Stimulated activated naive CD8-positive, alpha-beta T cell treated with anti-CD3 and anti-CD28 coated beads, Interleukin-15, Interleukin-2, amounts not matched to agents 100 U/mL and 50 U/mL, for 24 hours (primary cell): Measurements from ENCODE around the gene CFAP58.
A peak's percentile ranks its signal among the peaks of the same experiment; 100 is the strongest.

Experiments used
- ATAC-seq: fragments of 150-1000 bp; cut with Tn5 transposase; one replicate; pipeline ENCODE4 v1.10.0; 2021
- DNase-seq: peaks from one replicate; pipeline ENCODE4 v3.0.0; 2021

CFAP58 gene

GRCh38 chr10:104483582-104483981 is 129.9 kb downstream of the CFAP58 start:
- peak; percentile 18 for DNase-seq
- ATAC-seq = no peak

- DNase-seq = no peak
- ATAC-seq = no peak
Measured at GRCh38 chr10:104485632-104486031, 132.0 kb downstream of the CFAP58 start.

GRCh38 chr10:104486803-104487202 is 133.2 kb downstream of the CFAP58 start:
- ATAC-seq (no peak), DNase-seq (no peak)

- DNase-seq (no peak), ATAC-seq (no peak)
Measured at GRCh38 chr10:104487794-104488438, 134.3 kb downstream of the CFAP58 start.

GRCh38 chr10:104488439-104488832 is 134.8 kb downstream of the CFAP58 start:
- ATAC-seq = no peak
- DNase-seq = no peak

GRCh38 chr10:104492329-104492940 is 138.8 kb downstream of the CFAP58 start:
- DNase-seq = no peak
- no peak for ATAC-seq

- ATAC-seq (no peak), DNase-seq (no peak)
Measured at GRCh38 chr10:104498347-104499081, 144.9 kb downstream of the CFAP58 start.

- ATAC-seq (no peak), DNase-seq (no peak)
Measured at GRCh38 chr10:104501449-104501848, 147.8 kb downstream of the CFAP58 start.

GRCh38 chr10:104501864-104502579 is 148.4 kb downstream of the CFAP58 start:
- DNase-seq = no peak
- no peak for ATAC-seq

- DNase-seq (no peak), ATAC-seq (no peak)
Measured at GRCh38 chr10:104502907-104503306, 149.3 kb downstream of the CFAP58 start.
